HG02840 (cell line): Measurements from ENCODE around the gene PACS1.
"Not testable (repeated sequence)": the region's sequence is repeated elsewhere in the genome, so short reads cannot be mapped to it uniquely, and the experiment has no call there.

ENCODE experiments used
- ATAC-seq: cut with Tn5 transposase; IDR thresholded peaks from one replicate; pipeline ENCODE4 v1.9.1; 2021; ENCODE audit warnings: mild to moderate bottlenecking, moderate library complexity, moderate number of reproducible peaks; ENCODE audit not compliant: unreplicated experiment, low FRiP score

Gene PACS1

GRCh38 chr11:66239998-66240780 is 170.1 kb downstream of the PACS1 start:
- ATAC-seq, result no peak

- ATAC-seq, result no peak
Observed at GRCh38 chr11:66240781-66241136, 170.7 kb downstream of the PACS1 start.

GRCh38 chr11:66242095-66242765 is 172.2 kb downstream of the PACS1 start:
- no peak for ATAC-seq

GRCh38 chr11:66243782-66244535 is 173.9 kb downstream of the PACS1 start:
- ATAC-seq, result no peak

- ATAC-seq, result no peak
Observed at GRCh38 chr11:66247295-66247694, 177.2 kb downstream of the PACS1 start.

GRCh38 chr11:66247801-66248200 is 177.7 kb downstream of the PACS1 start:
- no peak for ATAC-seq

- ATAC-seq, result no peak
Observed at GRCh38 chr11:66248903-66249302, 178.8 kb downstream of the PACS1 start.

GRCh38 chr11:66251809-66252208 is 181.7 kb downstream of the PACS1 start:
- no peak for ATAC-seq

- ATAC-seq, result not testable (repeated sequence)
Observed at GRCh38 chr11:66253081-66253480, 183.0 kb downstream of the PACS1 start.

GRCh38 chr11:66258473-66258893 is 188.4 kb downstream of the PACS1 start:
- ATAC-seq, result no peak

GRCh38 chr11:66259225-66259624 is 189.2 kb downstream of the PACS1 start:
- ATAC-seq, result no peak

GRCh38 chr11:66259956-66260355 is 189.9 kb downstream of the PACS1 start:
- ATAC-seq, result no peak

GRCh38 chr11:66261578-66261977 is 191.5 kb downstream of the PACS1 start:
- ATAC-seq, result no peak

GRCh38 chr11:66262191-66262590 is 192.1 kb downstream of the PACS1 start:
- ATAC-seq, result no peak

GRCh38 chr11:66262696-66263095 is 192.6 kb downstream of the PACS1 start:
- ATAC-seq, result no peak

GRCh38 chr11:66263231-66263630 is 193.2 kb downstream of the PACS1 start:
- no peak for ATAC-seq

- no peak for ATAC-seq
Observed at GRCh38 chr11:66263785-66264184, 193.7 kb downstream of the PACS1 start.

GRCh38 chr11:66264383-66264782 is 194.3 kb downstream of the PACS1 start:
- ATAC-seq, result no peak

- no peak for ATAC-seq
Observed at GRCh38 chr11:66264914-66265313, 194.8 kb downstream of the PACS1 start.

- no peak for ATAC-seq
Observed at GRCh38 chr11:66265531-66266377, 195.7 kb downstream of the PACS1 start.
